Hypothalamus (tissue), 51 donors: Measurements from ENCODE around the gene MTF2.
A peak's percentile ranks its signal among the peaks of the same experiment; 100 is the strongest.

Source experiments
- DNase-seq, 51 donors: peaks; one replicate each; lab custom pipeline; 2025; lab: John Stamatoyannopoulos, UW

The MTF2 gene

DNA sequence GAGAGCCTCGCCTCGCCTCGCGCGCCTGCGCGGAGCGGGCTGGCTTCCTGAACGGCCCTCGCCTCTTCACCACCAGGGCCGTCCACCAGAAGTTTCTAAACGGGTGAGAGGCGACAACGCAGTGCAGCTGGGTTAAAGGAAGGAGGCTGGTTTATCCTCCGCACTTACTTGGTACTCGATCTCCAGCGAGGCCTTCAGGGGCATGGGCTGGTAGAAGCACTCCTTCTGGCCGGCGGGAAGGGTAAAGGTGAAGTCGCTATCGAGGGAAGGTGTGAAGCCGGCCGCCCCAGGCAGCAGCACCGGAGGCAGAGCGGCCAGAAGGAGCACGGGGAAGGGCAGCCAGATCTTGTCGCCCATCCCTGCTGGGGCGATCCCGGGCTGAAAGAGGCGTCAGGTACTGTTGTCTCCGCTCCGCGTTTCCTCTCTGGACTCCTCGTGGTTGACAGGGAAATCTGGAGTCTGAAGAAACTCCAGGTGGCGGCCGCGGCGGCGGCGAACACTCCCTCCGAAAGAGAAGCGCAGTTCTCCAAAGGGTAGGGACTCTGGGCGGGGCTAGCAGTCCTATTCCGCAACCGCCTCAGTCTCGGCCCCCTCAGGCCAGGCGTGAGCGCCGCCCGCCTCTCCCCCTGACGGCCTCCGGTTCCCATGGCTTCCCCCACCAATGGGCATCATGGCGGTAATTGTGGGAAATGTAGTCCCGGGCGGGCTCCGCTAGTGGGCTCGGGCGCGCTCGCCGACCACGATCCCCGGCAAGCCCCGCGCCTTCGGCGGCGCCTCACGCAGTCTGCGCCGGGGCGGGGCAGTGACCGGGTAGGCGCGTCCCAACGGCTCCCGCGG lies 101.0 kb downstream of the MTF2 start, which contains the start of gene TMED5:
Gene TMED5 (minus strand): TSS at position 528 of the 837 bp plus-strand sequence. CDS start 171 bp downstream, at position 357.
- peak; percentile 69 to 98 (median 96) for DNase-seq

DNA sequence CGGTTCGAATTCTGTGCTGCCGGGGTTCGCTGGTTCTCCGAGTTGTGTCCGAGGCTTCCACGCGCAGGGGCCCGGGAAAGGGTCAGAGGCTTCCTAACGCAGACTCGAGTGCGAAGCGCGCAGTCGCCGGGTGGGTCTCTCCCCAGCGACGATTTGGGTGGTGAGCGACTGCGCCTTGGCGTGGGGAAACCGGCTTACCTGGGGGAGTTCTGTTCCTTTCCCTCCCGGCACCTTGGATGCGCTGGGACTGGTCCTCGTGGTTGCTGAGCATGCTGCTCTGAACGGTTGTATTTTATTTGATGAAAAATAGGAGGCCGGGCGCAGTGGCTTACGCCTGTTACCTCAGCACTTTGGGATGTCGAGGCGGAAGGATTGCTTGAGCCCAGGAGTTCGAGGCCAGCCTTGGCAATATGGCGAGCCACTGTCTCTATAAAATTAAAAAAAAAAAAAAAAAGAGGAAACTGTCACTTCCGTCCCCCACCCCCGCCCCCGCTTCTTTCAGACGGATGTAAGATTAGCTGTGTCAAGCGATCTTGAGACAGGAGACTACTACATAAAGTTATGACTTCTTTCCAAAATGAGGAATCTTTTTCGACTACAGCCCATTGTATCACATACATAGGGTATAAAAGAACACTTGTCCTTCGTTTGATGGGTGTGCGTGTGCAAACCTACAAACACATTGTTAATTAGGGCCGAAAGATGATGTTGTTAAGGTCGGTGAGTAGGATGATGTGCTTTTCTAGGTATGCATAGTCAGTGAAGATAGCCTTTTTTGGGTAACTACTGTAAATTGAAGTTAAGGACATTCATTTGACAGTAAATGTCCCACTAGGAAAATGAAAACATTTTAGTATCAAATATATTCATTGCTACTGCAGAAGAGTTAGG lies 101.9 kb downstream of the MTF2 start, which contains the start of gene CCDC18:
Gene CCDC18 (plus strand): TSS at position 2 of the 891 bp plus-strand sequence. CDS start 2,638 bp downstream, outside the sequence.
- DNase-seq, result no peak

- no peak for DNase-seq
Observed at GRCh38 chr1:93186667-93187066, 107.6 kb downstream of the MTF2 start.
